Right lobe of liver (tissue), 6 donors: ENCODE results near the gene RNF31. TPM values are rescaled to one million over a fixed set of nuclear protein-coding genes. Genes with fewer than 3 reads are reported as not detected.

Experiments
- ATAC-seq, 4 donors: fragments of 200-7000 bp; cut with Tn5 transposase; one replicate each; pipeline ENCODE4 v1.9.1; 2020; ENCODE audit warnings: mild to moderate bottlenecking in 4 of 4, moderate library complexity in 4 of 4
- DNase-seq, 3 donors: peaks; one replicate each; pipeline ENCODE4 v3.0.0-alpha.2; 2020
- H3K27ac ChIP-seq, 3 donors: fragments of 200-600 bp; one replicate each; pipeline ENCODE4 v1.8.0; 2022
- H3K27me3 ChIP-seq, 2 donors: fragments of 200-600 bp; one replicate each; pipeline ENCODE4 v1.8.0; 2022
- H3K36me3 ChIP-seq, 4 donors: fragments of 200-600 bp; sonication (generic) in 1 of 4; one replicate each; pipeline versions ENCODE4 v1.5.1 to v1.8.0; 2017 to 2022; ENCODE audit warnings: control low read depth in 1 of 4
- H3K4me1 ChIP-seq, 4 donors: fragments of 200-600 bp; sonication (generic) in 1 of 4; one replicate each; pipeline versions ENCODE4 v1.5.1 to v1.8.0; 2017 to 2022; ENCODE audit warnings: control low read depth in 1 of 4
- H3K4me3 ChIP-seq, 3 donors: fragments of 200-600 bp; one replicate each; pipeline ENCODE4 v1.8.0; 2022
- H3K9me3 ChIP-seq, 4 donors: fragments of 200-600 bp; sonication (generic) in 1 of 4; one replicate each; pipeline versions ENCODE4 v1.5.1 to v1.8.0; 2017 to 2022; ENCODE audit warnings: control low read depth in 1 of 4
- POLR2A ChIP-seq: fragments of 450-650 bp; IDR thresholded peaks from one replicate; pipeline ENCODE4 v1.6.1; 2017; ENCODE audit warnings: antibody characterized with exemption, mild to moderate bottlenecking
- WGBS: methylation state at CpG from one replicate; pipeline ENCODE4 v1.1.6; 2018; ENCODE audit warnings: low coverage, low lambda C conversion rate; ENCODE audit not compliant: insufficient coverage; ENCODE audit errors: missing lambda C conversion rate; 5-methylcytosine and 5-hydroxymethylcytosine counted together
- intact Hi-C, 2 donors: fragments of 100-400 bp; cut with DNase I; formaldehyde crosslinking; loops; one replicate each; pipeline versions ENCODE4 v1.11.2 to v1.14.1; 2022
- total RNA-seq, 6 experiments: library from RNA; depleted of rRNA in 2 of 6; stranded (reverse); fragments of >200 nt in 2 of 6; fragmentation: NEBNext Ultra II Directional in 3 of 6; extraction: Animal tissue kit (Norgen Biotek cat#: 25700) in 3 of 6; gene quantifications; one replicate each; pipeline versions ENCODE4 v1.1.0 to v1.2.4, GENCODE V29; 2016 to 2023
- TF ChIP-seq, protein P1 (sequence below), 4 donors: fragments of 200-600 bp in 3 of 4; fragments of 450-650 bp in 1 of 4; IDR thresholded peaks; one replicate each; pipeline versions ENCODE4 v1.5.1 to v1.8.0; 2016 to 2022; ENCODE audit warnings: antibody characterized with exemption in 4 of 4, mild to moderate bottlenecking in 2 of 4
- donor health status: DM: no; HTN: yes; CAD: no.
- donor health status: DM: no; HTN: no; CAD: no.
- donor health status: DM: no; HTN: no; CAD: no.
- donor health status: DM: no; HTN: yes; CAD: no.
- donor health status: DM: no; HTN: yes; CAD: no.

Gene RNF31
- total RNA-seq, 6 experiments from 2014 or later = 17.5 to 39.6 (median 26.2) TPM

DNA sequence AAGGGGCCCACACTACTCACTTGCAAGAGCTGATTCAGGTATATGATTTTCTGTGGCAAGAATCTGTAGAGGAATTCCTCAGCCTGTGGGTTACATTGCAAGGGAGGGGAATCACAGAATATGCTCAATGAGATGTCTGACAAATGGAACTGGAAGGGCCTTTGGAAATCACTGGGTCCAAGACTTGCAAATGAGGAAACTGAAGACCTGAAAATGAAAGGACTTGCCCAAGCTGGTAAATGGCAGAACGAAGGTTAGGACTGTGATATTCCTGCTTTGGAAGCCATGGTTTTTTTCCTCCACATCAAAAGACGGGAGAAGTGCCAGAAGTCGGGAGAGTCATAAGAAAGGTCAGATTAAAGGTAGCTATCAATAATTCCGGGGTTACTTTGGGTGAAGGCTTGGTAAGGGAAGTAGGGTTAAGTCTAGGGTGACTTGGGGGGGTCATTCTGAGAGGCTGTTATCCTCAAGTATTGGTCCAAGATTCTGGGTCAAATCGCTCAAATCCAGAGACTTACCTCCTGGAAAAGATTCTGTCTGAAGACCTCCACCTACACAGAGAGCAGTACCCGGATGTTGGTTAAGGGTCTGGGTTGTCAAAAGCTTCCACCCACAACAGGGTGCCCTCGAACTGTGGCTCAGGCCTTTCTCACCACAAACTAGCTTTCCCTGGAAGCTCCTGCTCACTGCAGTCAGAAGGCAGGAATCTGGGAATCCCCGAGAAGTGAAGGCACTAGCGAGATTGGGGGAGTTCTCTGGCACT, 1.4 kb upstream of the RNF31 start:
- WGBS = under 1% methylated on average over 8 of the region's 9 CpGs
- no peak for ATAC-seq
- H3K9me3 ChIP-seq = no peaks in the 10 kb centered on the region

DNA sequence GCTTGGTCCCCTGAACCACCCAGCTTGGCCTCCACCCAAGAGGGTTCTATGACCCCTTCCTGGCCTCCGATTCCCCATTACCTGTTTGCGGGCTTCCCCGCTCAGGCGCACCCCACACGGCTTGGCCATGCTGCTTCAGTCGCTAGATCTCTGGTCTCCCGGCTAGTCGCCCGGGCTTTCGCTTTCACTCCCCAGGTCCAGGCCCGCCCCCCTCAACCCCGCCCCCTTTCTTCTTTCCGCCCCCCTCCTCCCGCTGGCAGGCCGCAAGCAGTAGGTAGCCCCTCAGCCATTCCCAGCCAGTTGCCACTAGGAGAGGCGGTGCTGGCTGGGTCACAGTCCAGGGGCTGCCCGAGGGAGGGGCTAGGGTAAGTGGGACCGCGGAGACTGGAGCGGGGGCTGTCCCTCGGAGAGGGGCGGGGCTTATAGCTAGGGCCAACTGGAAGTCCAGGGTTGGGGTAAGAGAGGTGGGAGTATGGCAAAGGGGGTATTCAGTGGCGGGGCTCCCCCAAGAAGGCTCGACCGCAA, 783 bp upstream of the RNF31 start, which contains the start of gene PSME2:
PSME2 (minus strand) TSS at position 158 of the 525 bp plus-strand sequence; CDS start at position 129, 29 bp downstream.
- peak; percentile 22 for TF ChIP-seq POLR2A
- TF ChIP-seq, protein P1, sequence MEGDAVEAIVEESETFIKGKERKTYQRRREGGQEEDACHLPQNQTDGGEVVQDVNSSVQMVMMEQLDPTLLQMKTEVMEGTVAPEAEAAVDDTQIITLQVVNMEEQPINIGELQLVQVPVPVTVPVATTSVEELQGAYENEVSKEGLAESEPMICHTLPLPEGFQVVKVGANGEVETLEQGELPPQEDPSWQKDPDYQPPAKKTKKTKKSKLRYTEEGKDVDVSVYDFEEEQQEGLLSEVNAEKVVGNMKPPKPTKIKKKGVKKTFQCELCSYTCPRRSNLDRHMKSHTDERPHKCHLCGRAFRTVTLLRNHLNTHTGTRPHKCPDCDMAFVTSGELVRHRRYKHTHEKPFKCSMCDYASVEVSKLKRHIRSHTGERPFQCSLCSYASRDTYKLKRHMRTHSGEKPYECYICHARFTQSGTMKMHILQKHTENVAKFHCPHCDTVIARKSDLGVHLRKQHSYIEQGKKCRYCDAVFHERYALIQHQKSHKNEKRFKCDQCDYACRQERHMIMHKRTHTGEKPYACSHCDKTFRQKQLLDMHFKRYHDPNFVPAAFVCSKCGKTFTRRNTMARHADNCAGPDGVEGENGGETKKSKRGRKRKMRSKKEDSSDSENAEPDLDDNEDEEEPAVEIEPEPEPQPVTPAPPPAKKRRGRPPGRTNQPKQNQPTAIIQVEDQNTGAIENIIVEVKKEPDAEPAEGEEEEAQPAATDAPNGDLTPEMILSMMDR (IDR thresholded peaks at IDR 0.05) = no peak
- ATAC-seq = peak; percentile 84 to 91 (median 87)
- Histone ChIP-seq H3K9me3 (no peaks in the 10 kb centered on the region), H3K4me3 (peak within 1 kb of the TSS; percentile 70 to 86 (median 83)), H3K4me1 (peaks cover 0 to 22% (median 6%) of the 10 kb centered on the region in 4 donors), H3K27ac (peak within 1 kb of the TSS; percentile 49 to 79 (median 75)), H3K27me3 (no peaks in the 10 kb centered on the region), H3K36me3 (peaks cover 0 to 38% (median 14%) of the 10 kb centered on the region in 4 donors)
- WGBS = 0% methylated on average over 23 of the region's 25 CpGs
- intact Hi-C loops = no loop called here
- peak; percentile 98 to 99 (median 99) for DNase-seq

More for the DNA sequence above, 1.4 kb upstream of the RNF31 start:
- TF ChIP-seq, protein P1 (IDR thresholded peaks at IDR 0.05) = no peak
- no peak for TF ChIP-seq POLR2A
- peak overlapping the region; percentile 49 to 79 (median 74) for H3K27ac ChIP-seq
- DNase-seq = no peak
- intact Hi-C loops = no loop called here
- no peaks in the 10 kb centered on the region for H3K27me3 ChIP-seq
- H3K36me3 ChIP-seq = peaks cover 0 to 31% (median 10%) of the 10 kb centered on the region in 4 donors
- H3K4me3 ChIP-seq = peak overlapping the region; percentile 70 to 86 (median 83)
- H3K4me1 ChIP-seq = peaks cover 0 to 22% (median 6%) of the 10 kb centered on the region in 4 donors

DNA sequence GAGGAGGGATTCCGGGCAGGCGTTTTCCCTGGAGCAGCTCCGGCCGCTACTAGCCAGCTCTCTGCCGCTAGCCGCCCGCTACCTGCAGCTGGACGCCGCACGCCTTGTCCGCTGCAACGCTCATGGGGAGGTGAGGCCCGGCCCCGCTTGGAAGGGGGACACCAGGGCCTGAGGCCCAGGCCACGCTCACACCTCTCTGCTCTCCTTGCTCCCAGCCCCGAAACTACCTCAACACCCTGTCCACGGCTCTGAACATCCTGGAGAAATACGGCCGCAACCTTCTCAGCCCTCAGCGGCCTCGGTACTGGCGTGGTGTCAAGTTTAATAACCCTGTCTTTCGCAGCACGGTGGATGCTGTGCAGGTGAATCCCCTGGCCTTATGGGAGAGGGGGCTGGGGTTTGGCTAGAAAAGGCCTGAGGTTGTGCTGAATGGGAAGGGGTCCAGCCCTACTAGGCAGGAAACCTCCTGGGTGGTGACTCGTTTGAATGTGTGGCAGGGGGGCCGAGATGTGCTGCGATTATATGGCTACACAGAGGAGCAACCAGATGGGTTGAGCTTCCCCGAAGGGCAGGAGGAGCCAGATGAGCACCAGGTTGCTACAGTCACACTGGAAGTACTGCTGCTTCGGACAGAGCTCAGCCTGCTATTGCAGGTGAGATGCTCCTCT, 597 bp downstream of the RNF31 start:
- 0% methylated on average over 14 of the region's 29 CpGs for WGBS
- peak overlapping the region; percentile 49 to 79 (median 75) for H3K27ac ChIP-seq
- H3K4me1 ChIP-seq = peaks cover 0 to 16% (median 3%) of the 10 kb centered on the region in 4 donors
- intact Hi-C loops = no loop called here
- no peaks in the 10 kb centered on the region for H3K9me3 ChIP-seq
- no peaks in the 10 kb centered on the region for H3K27me3 ChIP-seq
- peaks cover 0 to 52% (median 25%) of the 10 kb centered on the region in 4 donors for H3K36me3 ChIP-seq
- TF ChIP-seq, protein P1 (IDR thresholded peaks at IDR 0.05) = no peak
- TF ChIP-seq POLR2A = no peak
- no peak for ATAC-seq
- peak overlapping the region; percentile 70 to 86 (median 83) for H3K4me3 ChIP-seq
- peak in 1 of 3 donors; percentile 69 for DNase-seq

DNA sequence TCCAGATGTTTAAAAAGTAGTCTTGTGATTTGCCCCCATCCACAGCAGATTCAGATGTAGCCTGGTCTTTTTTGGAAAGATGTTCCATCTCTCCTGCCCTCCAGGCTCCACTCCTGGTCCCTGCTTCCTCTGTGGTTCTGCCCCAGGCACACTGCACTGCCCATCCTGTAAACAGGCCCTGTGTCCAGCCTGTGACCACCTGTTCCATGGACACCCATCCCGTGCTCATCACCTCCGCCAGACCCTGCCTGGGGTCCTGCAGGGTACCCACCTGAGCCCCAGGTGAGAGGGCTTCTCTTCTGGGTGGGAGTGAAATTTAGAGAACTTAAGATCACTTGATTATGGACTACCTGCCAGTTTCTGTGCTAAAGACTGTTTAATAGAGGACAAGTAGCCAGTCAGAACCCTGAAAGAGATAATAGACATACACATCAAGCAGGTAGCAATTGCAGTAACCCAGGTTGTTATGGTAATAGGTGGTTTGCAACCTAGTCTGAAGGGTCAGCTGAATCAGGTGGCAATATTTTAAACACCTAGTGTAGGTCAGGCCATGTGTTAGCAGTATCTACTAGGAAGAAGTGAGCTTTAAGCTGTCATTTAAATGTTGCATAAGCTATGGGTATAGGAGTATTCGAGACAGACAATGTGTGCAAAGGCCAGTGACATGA, 2.1 kb downstream of the RNF31 start:
- no peak for TF ChIP-seq POLR2A
- TF ChIP-seq, protein P1 (IDR thresholded peaks at IDR 0.05) = no peak
- no peaks in the 10 kb centered on the region for H3K27me3 ChIP-seq
- DNase-seq (peak in 1 of 3 donors; percentile 45), ATAC-seq (no peak)
- no peak overlapping the region for H3K4me3 ChIP-seq
- 92% methylated on average over 2 of the region's 3 CpGs for WGBS
- no peaks in the 10 kb centered on the region for H3K9me3 ChIP-seq
- intact Hi-C loops = no loop called here
- peaks cover 0 to 16% (median 3%) of the 10 kb centered on the region in 4 donors for H3K4me1 ChIP-seq
- peaks cover 0 to 51% (median 22%) of the 10 kb centered on the region in 4 donors for H3K36me3 ChIP-seq
- H3K27ac ChIP-seq = no peak overlapping the region
